H9 (cell line): ENCODE measurements around the gene PLPP2. TPM values are rescaled to one million over a fixed set of nuclear protein-coding genes. Genes with fewer than 3 reads are reported as not detected.
A peak's percentile ranks its signal among the peaks of the same experiment; 100 is the strongest.

Experiments
- DNase-seq: peaks from one replicate; pipeline ENCODE4 v3.0.0-alpha.2; 2017
- H2AFZ ChIP-seq: one replicate; pipeline ENCODE4 v1.6.1; 2013; ENCODE audit warnings: mild to moderate bottlenecking, low read length, control low read depth, moderate library complexity
- H2AK5ac ChIP-seq: 2 replicates; pipeline ENCODE4 v1.6.1; 2013; ENCODE audit warnings: low read length, control low read depth, mixed read lengths; ENCODE audit not compliant: insufficient read length
- H2BK120ac ChIP-seq: one replicate; pipeline ENCODE4 v1.6.1; 2013; ENCODE audit warnings: low read depth, mild to moderate bottlenecking, low read length, control low read depth, inconsistent platforms; ENCODE audit not compliant: poor library complexity, severe bottlenecking
- H2BK12ac ChIP-seq: 2 replicates; pipeline ENCODE4 v1.6.1; 2013; ENCODE audit warnings: low read length, control low read depth, mixed read lengths, low read depth; ENCODE audit not compliant: insufficient read length
- H2BK15ac ChIP-seq: 2 replicates; pipeline ENCODE4 v1.6.1; 2013; ENCODE audit warnings: low read depth, low read length, control low read depth
- H2BK20ac ChIP-seq: one replicate; pipeline ENCODE4 v1.6.1; 2013; ENCODE audit warnings: low read depth, mild to moderate bottlenecking, low read length, control low read depth, inconsistent platforms; ENCODE audit not compliant: poor library complexity, severe bottlenecking
- H2BK5ac ChIP-seq: 2 replicates; pipeline ENCODE4 v1.6.1; 2013; ENCODE audit warnings: low read length, control low read depth, mixed read lengths; ENCODE audit not compliant: insufficient read length
- H3K14ac ChIP-seq: 2 replicates; pipeline ENCODE4 v1.6.1; 2013; ENCODE audit warnings: low read length, control low read depth; ENCODE audit not compliant: insufficient read depth
- H3K18ac ChIP-seq: 2 replicates; pipeline ENCODE4 v1.6.1; 2013; ENCODE audit warnings: low read depth, mild to moderate bottlenecking, mixed read lengths, low read length, control low read depth; ENCODE audit not compliant: insufficient read length
- H3K23ac ChIP-seq: 2 replicates; pipeline ENCODE4 v1.6.1; 2013; ENCODE audit warnings: low read length, control low read depth, mixed read lengths, low read depth; ENCODE audit not compliant: insufficient read length
- H3K23me2 ChIP-seq: 2 replicates; pipeline ENCODE4 v1.6.1; 2013; ENCODE audit warnings: low read depth, mild to moderate bottlenecking, mixed read lengths, low read length, control low read depth; ENCODE audit not compliant: insufficient read length, poor library complexity, severe bottlenecking
- H3K27ac ChIP-seq: 2 replicates; pipeline ENCODE4 v1.5.1; 2013; ENCODE audit warnings: low read length, control low read depth, mixed read lengths, low read depth; ENCODE audit not compliant: insufficient read length
- H3K27me3 ChIP-seq: 2 replicates; pipeline ENCODE4 v1.6.1; 2013; ENCODE audit warnings: low read length, control low read depth, inconsistent platforms; ENCODE audit not compliant: insufficient read depth
- H3K4ac ChIP-seq: 2 replicates; pipeline ENCODE4 v1.6.1; 2013; ENCODE audit warnings: low read depth, mild to moderate bottlenecking, control low read depth, inconsistent platforms, low read length, moderate library complexity
- H3K4me1 ChIP-seq: 2 replicates; pipeline ENCODE4 v1.6.1; 2013; ENCODE audit warnings: low read length, control low read depth, inconsistent platforms; ENCODE audit not compliant: insufficient read depth
- H3K4me2 ChIP-seq: 2 replicates; pipeline ENCODE4 v1.6.1; 2013; ENCODE audit warnings: low read length, control low read depth, mixed read lengths; ENCODE audit not compliant: insufficient read length, insufficient read depth
- H3K56ac ChIP-seq: 2 replicates; pipeline ENCODE4 v1.6.1; 2013; ENCODE audit warnings: low read depth, mild to moderate bottlenecking, mixed read lengths, low read length, control low read depth; ENCODE audit not compliant: insufficient read length
- H3K79me1 ChIP-seq: 2 replicates; pipeline ENCODE4 v1.6.1; 2013; ENCODE audit warnings: low read depth, mild to moderate bottlenecking, moderate library complexity, low read length, control low read depth, inconsistent platforms; ENCODE audit not compliant: insufficient read depth, poor library complexity, severe bottlenecking
- H3K79me2 ChIP-seq: 2 replicates; pipeline ENCODE4 v1.6.1; 2013; ENCODE audit warnings: low read length, control low read depth, inconsistent platforms; ENCODE audit not compliant: insufficient read depth
- H3K9ac ChIP-seq: 2 replicates; pipeline ENCODE4 v1.6.1; 2013; ENCODE audit warnings: low read length, control low read depth, mixed read lengths; ENCODE audit not compliant: insufficient read length; ENCODE audit errors: extremely low read depth
- H3K9me3 ChIP-seq: one replicate; pipeline ENCODE4 v1.6.1; 2013; ENCODE audit warnings: low read depth, low read length, inconsistent platforms; ENCODE audit not compliant: control insufficient read depth
- H3T11ph ChIP-seq: one replicate; pipeline ENCODE4 v1.6.1; 2013; ENCODE audit warnings: mild to moderate bottlenecking, low read length, control low read depth, inconsistent platforms
- H4K20me1 ChIP-seq: one replicate; pipeline ENCODE4 v1.6.1; 2013; ENCODE audit not compliant: control insufficient read depth, insufficient read length, insufficient read depth
- H4K5ac ChIP-seq: 2 replicates; pipeline ENCODE4 v1.6.1; 2013; ENCODE audit warnings: low read depth, mild to moderate bottlenecking, mixed read lengths, low read length, control low read depth; ENCODE audit not compliant: insufficient read length
- H4K8ac ChIP-seq: replicated peaks from 2 replicates; pipeline ENCODE4 v1.6.1; 2013; ENCODE audit warnings: low read length, control low read depth, mixed read lengths, low read depth; ENCODE audit not compliant: insufficient read length
- H4K91ac ChIP-seq: 2 replicates; pipeline ENCODE4 v1.6.1; 2013; ENCODE audit warnings: low read depth, mild to moderate bottlenecking, moderate library complexity, mixed read lengths, low read length, control low read depth; ENCODE audit not compliant: insufficient read length
- H3K27ac Mint-ChIP-seq, 3 experiments: 2 replicates in 2 of 3; 3 replicates in 1 of 3; pipeline ENCODE4 v1.8.0; 2020 to 2021; ENCODE audit warnings: mixed read lengths in 3 of 3, mild to moderate bottlenecking in 1 of 3, moderate library complexity in 1 of 3
- H3K27me3 Mint-ChIP-seq: 2 replicates; pipeline ENCODE4 v1.8.0; 2021; ENCODE audit warnings: low read depth, mild to moderate bottlenecking, moderate library complexity, mixed read lengths
- H3K36me3 Mint-ChIP-seq, 3 experiments: 2 replicates in 2 of 3; 3 replicates in 1 of 3; pipeline ENCODE4 v1.8.0; 2020 to 2021; ENCODE audit warnings: low read depth in 3 of 3, mixed read lengths in 3 of 3; ENCODE audit not compliant: insufficient read depth in 1 of 3
- H3K4me1 Mint-ChIP-seq, 2 experiments: 2 replicates each; pipeline ENCODE4 v1.8.0; 2020; ENCODE audit warnings: mixed read lengths in 2 of 2
- H3K4me3 Mint-ChIP-seq, 2 experiments: 2 replicates in 1 of 2; 3 replicates in 1 of 2; pipeline ENCODE4 v1.8.0; 2020 to 2021; ENCODE audit warnings: mild to moderate bottlenecking in 2 of 2, mixed read lengths in 2 of 2, moderate library complexity in 1 of 2
- H3K9me3 Mint-ChIP-seq, 2 experiments: 2 replicates in 1 of 2; 3 replicates in 1 of 2; pipeline ENCODE4 v1.8.0; 2020; ENCODE audit warnings: mild to moderate bottlenecking in 2 of 2, mixed read lengths in 2 of 2, moderate library complexity in 1 of 2
- CTCF ChIP-seq: fragments of 200-600 bp; sonication (generic); conservative IDR thresholded peaks from 3 replicates; pipeline ENCODE4 v1.8.0; 2021; ENCODE audit warnings: antibody characterized with exemption, mild to moderate bottlenecking
- WGBS: extraction: QIAGEN DNeasy Blood & Tissue Kit; methylation state at CpG from one replicate; pipeline ENCODE4 v1.1.7; 2013; ENCODE audit warnings: missing lambda C conversion rate, low lambda C conversion rate, mixed read lengths; ENCODE audit not compliant: insufficient read length; ENCODE audit errors: extremely low coverage; 5-methylcytosine and 5-hydroxymethylcytosine counted together
- total RNA-seq: library from RNA; stranded (reverse); gene quantifications from 2 replicates; pipeline ENCODE4 v1.2.1, GENCODE V29; 2021

PLPP2 gene
- total RNA-seq, 1 experiment from 2014 or later: 143 TPM

- H3K4me3 Mint-ChIP-seq: peak overlapping the region in 1 of 2 experiments; percentile 19; a peak in 1 of 5 replicates
- H3K27ac ChIP-seq: no peak overlapping the region
- WGBS: no CpG with 5 or more reads among the region's 10 CpGs
Measured at GRCh38 chr19:279656-280055, 11.5 kb downstream of the PLPP2 start.

More at GRCh38 chr19:279656-280055, 11.5 kb downstream of the PLPP2 start:
- H3K23ac ChIP-seq: no peak overlapping the region
- H2BK12ac ChIP-seq: no peak overlapping the region
- no peak overlapping the region for H4K5ac ChIP-seq
- no peaks in the 10 kb centered on the region for H3K79me2 ChIP-seq
- H3K9ac ChIP-seq: no peak overlapping the region
- no peaks in the 10 kb centered on the region for H4K20me1 ChIP-seq
- H3K27me3 ChIP-seq: no peaks in the 10 kb centered on the region
- H3K14ac ChIP-seq: no peak overlapping the region
- no peak overlapping the region for H2BK20ac ChIP-seq
- H3K27me3 Mint-ChIP-seq: no peaks in the 10 kb centered on the region; the same call in 1 of the 2 replicates
- DNase-seq: no peak
- no peak overlapping the region for H3K18ac ChIP-seq
- H2AFZ ChIP-seq: no peak overlapping the region
- no peak overlapping the region for H3T11ph ChIP-seq
- no peaks in the 10 kb centered on the region for H3K23me2 ChIP-seq
- H3K56ac ChIP-seq: no peak overlapping the region
- H4K8ac ChIP-seq: no peak overlapping the region
- TF ChIP-seq CTCF: no peak
- peaks cover 15 to 60% (median 40%) of the 10 kb centered on the region in 3 experiments for H3K36me3 Mint-ChIP-seq
- no peaks in the 10 kb centered on the region for H3K9me3 ChIP-seq
- no peak overlapping the region for H2BK120ac ChIP-seq
- no peak overlapping the region for H3K4me2 ChIP-seq
- no peak overlapping the region for H3K4ac ChIP-seq
- H3K79me1 ChIP-seq: no peaks in the 10 kb centered on the region
- H3K9me3 Mint-ChIP-seq: peaks cover 0 to 2% of the 10 kb centered on the region in 2 experiments; a peak in 2 of 5 replicates
- no peak overlapping the region for H4K91ac ChIP-seq
- H3K4me1 ChIP-seq: peaks cover 5% of the 10 kb centered on the region
- peaks cover 14 to 29% of the 10 kb centered on the region in 2 experiments for H3K4me1 Mint-ChIP-seq
- no peak overlapping the region; a peak in 2 of 7 replicates for H3K27ac Mint-ChIP-seq
- H2BK15ac ChIP-seq: no peak overlapping the region
- H2BK5ac ChIP-seq: no peak overlapping the region
- no peak overlapping the region for H2AK5ac ChIP-seq
